CD14-positive monocyte (primary cell): ENCODE results near the gene PTCD2. TPM values are rescaled to one million over a fixed set of nuclear protein-coding genes. Genes with fewer than 3 reads are reported as not detected.

Source experiments
- DNase-seq, 3 donors: peaks; one replicate each; pipeline ENCODE4 v3.0.0-alpha.2; 2011 to 2022
- H2AFZ ChIP-seq: 2 replicates; pipeline ENCODE4 v1.6.0; 2012; ENCODE audit warnings: mild to moderate bottlenecking, low read depth, low read length, inconsistent platforms; ENCODE audit not compliant: insufficient read depth, poor library complexity, severe bottlenecking
- H3K27ac ChIP-seq, 2 donors: 1 replicate in 1 of 2; 2 replicates in 1 of 2; pipeline ENCODE4 v1.5.1; 2012 to 2013; ENCODE audit warnings: low read length in 2 of 2, control low read depth in 1 of 2, inconsistent platforms in 1 of 2, low read depth in 1 of 2, mild to moderate bottlenecking in 1 of 2
- H3K27me3 ChIP-seq, 2 donors: one replicate each; pipeline versions ENCODE4 v1.6.0 to v1.6.1; 2011 to 2013; ENCODE audit warnings: low read length in 2 of 2; ENCODE audit not compliant: control insufficient read depth in 2 of 2, insufficient read depth in 2 of 2
- H3K36me3 ChIP-seq, 2 donors: replicated peaks in 1 of 2; 1 replicate in 1 of 2; 2 replicates in 1 of 2; pipeline versions ENCODE4 v1.5.1 to v1.6.1; 2012 to 2013; ENCODE audit warnings: low read length in 2 of 2, control low read depth in 1 of 2, inconsistent platforms in 1 of 2, mild to moderate bottlenecking in 1 of 2; ENCODE audit not compliant: insufficient read depth in 2 of 2, control insufficient read depth in 1 of 2
- H3K4me1 ChIP-seq, 2 donors: 1 replicate in 1 of 2; 2 replicates in 1 of 2; pipeline versions ENCODE4 v1.5.1 to v1.6.1; 2012 to 2013; ENCODE audit warnings: low read length in 2 of 2, control low read depth in 1 of 2, inconsistent platforms in 1 of 2, mild to moderate bottlenecking in 1 of 2, moderate library complexity in 1 of 2; ENCODE audit not compliant: insufficient read depth in 2 of 2, control insufficient read depth in 1 of 2
- H3K4me2 ChIP-seq: replicated peaks from 2 replicates; pipeline ENCODE3; 2012; ENCODE audit warnings: low read length, moderate library complexity, mild to moderate bottlenecking; ENCODE audit not compliant: poor library complexity, severe bottlenecking; ENCODE audit errors: extremely low read depth
- H3K4me3 ChIP-seq, 3 experiments: fragments of 200-600 bp in 1 of 3; sonication (generic) in 1 of 3; replicated peaks in 1 of 3; 1 replicate in 2 of 3; 2 replicates in 1 of 3; pipeline ENCODE4 v1.5.1; 2011 to 2013; ENCODE audit warnings: low read length in 3 of 3, mild to moderate bottlenecking in 3 of 3, control low read depth in 2 of 3, low read depth in 2 of 3, inconsistent platforms in 1 of 3, moderate library complexity in 1 of 3
- H3K79me2 ChIP-seq: 2 replicates; pipeline ENCODE4 v1.6.0; 2012; ENCODE audit warnings: mild to moderate bottlenecking, control low read depth, inconsistent platforms, low read length, moderate library complexity; ENCODE audit not compliant: insufficient read depth
- H3K9ac ChIP-seq: 2 replicates; pipeline ENCODE4 v1.6.0; 2017; ENCODE audit warnings: low read length, mild to moderate bottlenecking; ENCODE audit not compliant: insufficient read depth, poor library complexity, severe bottlenecking
- H3K9me3 ChIP-seq, 2 donors: replicated peaks in 1 of 2; 1 replicate in 1 of 2; 2 replicates in 1 of 2; pipeline versions ENCODE4 v1.5.1 to v1.6.1; 2012 to 2013; ENCODE audit warnings: low read length in 2 of 2, control low read depth in 1 of 2; ENCODE audit not compliant: control insufficient read depth in 1 of 2, insufficient read depth in 1 of 2
- H4K20me1 ChIP-seq: 2 replicates; pipeline ENCODE4 v1.6.0; 2012; ENCODE audit warnings: mild to moderate bottlenecking, low read length, control low read depth, moderate library complexity; ENCODE audit not compliant: insufficient read depth
- H3K27ac Mint-ChIP-seq, 7 donors: one replicate each; pipeline ENCODE4 v1.8.0; 2020; ENCODE audit warnings: mild to moderate bottlenecking in 7 of 7, mixed read lengths in 7 of 7, moderate library complexity in 6 of 7, inconsistent platforms in 2 of 7
- H3K27me3 Mint-ChIP-seq, 3 donors: one replicate each; pipeline ENCODE4 v1.8.0; 2021 to 2022; ENCODE audit warnings: low read depth in 3 of 3, mild to moderate bottlenecking in 3 of 3, mixed read lengths in 3 of 3, moderate library complexity in 3 of 3, inconsistent platforms in 1 of 3
- H3K36me3 Mint-ChIP-seq, 2 donors: one replicate each; pipeline ENCODE4 v1.8.0; 2020; ENCODE audit warnings: mixed read lengths in 2 of 2, inconsistent platforms in 1 of 2, mild to moderate bottlenecking in 1 of 2
- H3K4me1 Mint-ChIP-seq: one replicate; pipeline ENCODE4 v1.8.0; 2020; ENCODE audit warnings: mild to moderate bottlenecking, mixed read lengths
- H3K4me3 Mint-ChIP-seq, 2 donors: one replicate each; pipeline ENCODE4 v1.8.0; 2020; ENCODE audit warnings: mild to moderate bottlenecking in 2 of 2, mixed read lengths in 2 of 2, moderate library complexity in 1 of 2
- H3K9me3 Mint-ChIP-seq, 7 donors: one replicate each; pipeline ENCODE4 v1.8.0; 2020 to 2022; ENCODE audit warnings: mixed read lengths in 7 of 7, mild to moderate bottlenecking in 6 of 7, moderate library complexity in 6 of 7, inconsistent platforms in 2 of 7
- WGBS: methylation state at CpG from one replicate; pipeline ENCODE4 v1.1.5; 2013; ENCODE audit warnings: missing lambda C conversion rate; ENCODE audit not compliant: insufficient coverage; 5-methylcytosine and 5-hydroxymethylcytosine counted together
- intact Hi-C, 2 donors: fragments of 100-400 bp; cut with micrococcal nuclease; formaldehyde crosslinking; loops; one replicate each; pipeline versions ENCODE4 v1.15.0 to v1.15.1; 2023
- polyA plus RNA-seq, 3 donors: library from polyadenylated mRNA; depleted of rRNA in 1 of 3; unstranded in 2 of 3; stranded (reverse) in 1 of 3; fragments of 300-500 nt in 2 of 3; fragments of >200 nt in 1 of 3; fragmentation: Illumina TruSeq in 2 of 3; gene quantifications; 1 replicate in 2 of 3; 2 replicates in 1 of 3; pipeline ENCODE4 v1.2.3, GENCODE V29; 2012 to 2021
- TF ChIP-seq, protein P1 (sequence below): fragments of 200-600 bp; IDR thresholded peaks from one replicate; pipeline ENCODE4 v1.8.0; 2022; ENCODE audit warnings: antibody characterized with exemption, mild to moderate bottlenecking

PTCD2 gene
- polyA plus RNA-seq, 3 donors = 1.6 to 2.2 (median 1.8) TPM

GRCh38 chr5:72397836-72398235 lies 77.7 kb downstream of the PTCD2 start:
- H3K9me3 Mint-ChIP-seq = peaks cover 11 to 24% (median 21%) of the 10 kb centered on the region in 7 donors
- WGBS = 63% methylated on average over 3 of the region's 6 CpGs
- Histone ChIP-seq H2AFZ (no peak overlapping the region), H3K9me3 (peaks cover 11 to 21% of the 10 kb centered on the region in 2 donors), H3K79me2 (no peaks in the 10 kb centered on the region), H3K27ac (no peak overlapping the region), H3K4me1 (peaks cover 37 to 50% of the 10 kb centered on the region in 2 donors), H3K36me3 (no peaks in the 10 kb centered on the region), H4K20me1 (no peaks in the 10 kb centered on the region), H3K4me2 (no peak overlapping the region), H3K9ac (no peak overlapping the region), H3K4me3 (no peak overlapping the region), H3K27me3 (no peaks in the 10 kb centered on the region)
- TF ChIP-seq, protein P1, sequence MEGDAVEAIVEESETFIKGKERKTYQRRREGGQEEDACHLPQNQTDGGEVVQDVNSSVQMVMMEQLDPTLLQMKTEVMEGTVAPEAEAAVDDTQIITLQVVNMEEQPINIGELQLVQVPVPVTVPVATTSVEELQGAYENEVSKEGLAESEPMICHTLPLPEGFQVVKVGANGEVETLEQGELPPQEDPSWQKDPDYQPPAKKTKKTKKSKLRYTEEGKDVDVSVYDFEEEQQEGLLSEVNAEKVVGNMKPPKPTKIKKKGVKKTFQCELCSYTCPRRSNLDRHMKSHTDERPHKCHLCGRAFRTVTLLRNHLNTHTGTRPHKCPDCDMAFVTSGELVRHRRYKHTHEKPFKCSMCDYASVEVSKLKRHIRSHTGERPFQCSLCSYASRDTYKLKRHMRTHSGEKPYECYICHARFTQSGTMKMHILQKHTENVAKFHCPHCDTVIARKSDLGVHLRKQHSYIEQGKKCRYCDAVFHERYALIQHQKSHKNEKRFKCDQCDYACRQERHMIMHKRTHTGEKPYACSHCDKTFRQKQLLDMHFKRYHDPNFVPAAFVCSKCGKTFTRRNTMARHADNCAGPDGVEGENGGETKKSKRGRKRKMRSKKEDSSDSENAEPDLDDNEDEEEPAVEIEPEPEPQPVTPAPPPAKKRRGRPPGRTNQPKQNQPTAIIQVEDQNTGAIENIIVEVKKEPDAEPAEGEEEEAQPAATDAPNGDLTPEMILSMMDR = no peak
- H3K4me3 Mint-ChIP-seq = no peak overlapping the region
- H3K4me1 Mint-ChIP-seq = peaks cover 51% of the 10 kb centered on the region
- no peak for DNase-seq
- H3K36me3 Mint-ChIP-seq = peaks cover 2 to 4% of the 10 kb centered on the region in 2 donors
- intact Hi-C loops = no loop called here
- H3K27me3 Mint-ChIP-seq = peaks cover 0 to 3% (median 0%) of the 10 kb centered on the region in 3 donors
- H3K27ac Mint-ChIP-seq = no peak overlapping the region

GRCh38 chr5:72400950-72401349 lies 80.8 kb downstream of the PTCD2 start:
- TF ChIP-seq, protein P1 = no peak
- no peak overlapping the region for H3K4me3 Mint-ChIP-seq
- no CpG with 5 or more reads among the region's 1 CpG for WGBS
- peaks cover 30% of the 10 kb centered on the region for H3K4me1 Mint-ChIP-seq
- H3K27me3 Mint-ChIP-seq = peaks cover 0 to 3% (median 0%) of the 10 kb centered on the region in 3 donors
- H3K27ac Mint-ChIP-seq = no peak overlapping the region
- H3K4me1 ChIP-seq = peaks cover 21 to 29% of the 10 kb centered on the region in 2 donors
- intact Hi-C loops = no loop called here
- no peak overlapping the region for H3K9ac ChIP-seq
- no peaks in the 10 kb centered on the region for H3K27me3 ChIP-seq
- no peaks in the 10 kb centered on the region for H3K79me2 ChIP-seq
- H3K27ac ChIP-seq = no peak overlapping the region
- H3K4me2 ChIP-seq = no peak overlapping the region
- H3K9me3 ChIP-seq = peaks cover 22 to 24% of the 10 kb centered on the region in 2 donors
- H4K20me1 ChIP-seq = no peaks in the 10 kb centered on the region
- H3K9me3 Mint-ChIP-seq = peaks cover 14 to 33% (median 27%) of the 10 kb centered on the region in 7 donors
- DNase-seq = no peak
- no peaks in the 10 kb centered on the region for H3K36me3 ChIP-seq
- no peak overlapping the region for H3K4me3 ChIP-seq
- H2AFZ ChIP-seq = no peak overlapping the region
- H3K36me3 Mint-ChIP-seq = peaks cover 2 to 4% of the 10 kb centered on the region in 2 donors
